ENCODE results near the gene PCDHGA8.

Gene PCDHGA8

GRCh38 chr5:141356133-141356532 lies 36.3 kb upstream of the PCDHGA8 start:
- TF ChIP-seq, protein P1, sequence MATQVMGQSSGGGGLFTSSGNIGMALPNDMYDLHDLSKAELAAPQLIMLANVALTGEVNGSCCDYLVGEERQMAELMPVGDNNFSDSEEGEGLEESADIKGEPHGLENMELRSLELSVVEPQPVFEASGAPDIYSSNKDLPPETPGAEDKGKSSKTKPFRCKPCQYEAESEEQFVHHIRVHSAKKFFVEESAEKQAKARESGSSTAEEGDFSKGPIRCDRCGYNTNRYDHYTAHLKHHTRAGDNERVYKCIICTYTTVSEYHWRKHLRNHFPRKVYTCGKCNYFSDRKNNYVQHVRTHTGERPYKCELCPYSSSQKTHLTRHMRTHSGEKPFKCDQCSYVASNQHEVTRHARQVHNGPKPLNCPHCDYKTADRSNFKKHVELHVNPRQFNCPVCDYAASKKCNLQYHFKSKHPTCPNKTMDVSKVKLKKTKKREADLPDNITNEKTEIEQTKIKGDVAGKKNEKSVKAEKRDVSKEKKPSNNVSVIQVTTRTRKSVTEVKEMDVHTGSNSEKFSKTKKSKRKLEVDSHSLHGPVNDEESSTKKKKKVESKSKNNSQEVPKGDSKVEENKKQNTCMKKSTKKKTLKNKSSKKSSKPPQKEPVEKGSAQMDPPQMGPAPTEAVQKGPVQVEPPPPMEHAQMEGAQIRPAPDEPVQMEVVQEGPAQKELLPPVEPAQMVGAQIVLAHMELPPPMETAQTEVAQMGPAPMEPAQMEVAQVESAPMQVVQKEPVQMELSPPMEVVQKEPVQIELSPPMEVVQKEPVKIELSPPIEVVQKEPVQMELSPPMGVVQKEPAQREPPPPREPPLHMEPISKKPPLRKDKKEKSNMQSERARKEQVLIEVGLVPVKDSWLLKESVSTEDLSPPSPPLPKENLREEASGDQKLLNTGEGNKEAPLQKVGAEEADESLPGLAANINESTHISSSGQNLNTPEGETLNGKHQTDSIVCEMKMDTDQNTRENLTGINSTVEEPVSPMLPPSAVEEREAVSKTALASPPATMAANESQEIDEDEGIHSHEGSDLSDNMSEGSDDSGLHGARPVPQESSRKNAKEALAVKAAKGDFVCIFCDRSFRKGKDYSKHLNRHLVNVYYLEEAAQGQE (IDR thresholded peaks at IDR 0.05; ENCODE audit: insufficient replicate concordance, low read depth): no peak
- TF ChIP-seq POLR2AphosphoS5 (IDR thresholded peaks at IDR 0.05; ENCODE audit: low read depth) (no peak), SPI1 (IDR thresholded peaks at IDR 0.05; ENCODE audit: borderline replicate concordance, low read depth) (no peak), GABPA (IDR thresholded peaks at IDR 0.05; ENCODE audit: low read depth) (no peak)
- TF ChIP-seq, protein P2, sequence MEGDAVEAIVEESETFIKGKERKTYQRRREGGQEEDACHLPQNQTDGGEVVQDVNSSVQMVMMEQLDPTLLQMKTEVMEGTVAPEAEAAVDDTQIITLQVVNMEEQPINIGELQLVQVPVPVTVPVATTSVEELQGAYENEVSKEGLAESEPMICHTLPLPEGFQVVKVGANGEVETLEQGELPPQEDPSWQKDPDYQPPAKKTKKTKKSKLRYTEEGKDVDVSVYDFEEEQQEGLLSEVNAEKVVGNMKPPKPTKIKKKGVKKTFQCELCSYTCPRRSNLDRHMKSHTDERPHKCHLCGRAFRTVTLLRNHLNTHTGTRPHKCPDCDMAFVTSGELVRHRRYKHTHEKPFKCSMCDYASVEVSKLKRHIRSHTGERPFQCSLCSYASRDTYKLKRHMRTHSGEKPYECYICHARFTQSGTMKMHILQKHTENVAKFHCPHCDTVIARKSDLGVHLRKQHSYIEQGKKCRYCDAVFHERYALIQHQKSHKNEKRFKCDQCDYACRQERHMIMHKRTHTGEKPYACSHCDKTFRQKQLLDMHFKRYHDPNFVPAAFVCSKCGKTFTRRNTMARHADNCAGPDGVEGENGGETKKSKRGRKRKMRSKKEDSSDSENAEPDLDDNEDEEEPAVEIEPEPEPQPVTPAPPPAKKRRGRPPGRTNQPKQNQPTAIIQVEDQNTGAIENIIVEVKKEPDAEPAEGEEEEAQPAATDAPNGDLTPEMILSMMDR (IDR thresholded peaks at IDR 0.05; ENCODE audit: insufficient read depth, low read length): no peak
- Histone ChIP-seq H3K27ac (replicated peaks) (no peak overlapping the region), H3K4me3 (replicated peaks; ENCODE audit: insufficient read depth, low read length) (no peak overlapping the region), H3K27me3 (ENCODE audit: insufficient read depth, poor library complexity, severe bottlenecking) (no peaks in the 10 kb centered on the region)
- no peak for DNase-seq (ENCODE audit: low read depth in 1 of 2, low spot score in 1 of 2)

GRCh38 chr5:141356950-141357349 lies 35.5 kb upstream of the PCDHGA8 start:
- DNase-seq (ENCODE audit: low read depth in 1 of 2, low spot score in 1 of 2): no peak
- no peaks in the 10 kb centered on the region for H3K27me3 ChIP-seq (ENCODE audit: insufficient read depth, poor library complexity, severe bottlenecking)
- TF ChIP-seq SPI1 (IDR thresholded peaks at IDR 0.05; ENCODE audit: borderline replicate concordance, low read depth): no peak
- TF ChIP-seq, protein P1 (IDR thresholded peaks at IDR 0.05; ENCODE audit: insufficient replicate concordance, low read depth): peak; percentile 55

GRCh38 chr5:141359790-141360426 lies 32.5 kb upstream of the PCDHGA8 start, which contains the start of gene PCDHGB2:
Gene PCDHGB2 (plus strand): TSS chr5:141359994. CDS start chr5:141360136, 142 bp downstream.
- Histone ChIP-seq H3K4me3 (replicated peaks; ENCODE audit: insufficient read depth, low read length) (no peak within 1 kb of the TSS), H3K27ac (replicated peaks) (no peak within 1 kb of the TSS), H3K27me3 (ENCODE audit: insufficient read depth, poor library complexity, severe bottlenecking) (no peaks in the 10 kb centered on the region)
- TF ChIP-seq, protein P1 (IDR thresholded peaks at IDR 0.05; ENCODE audit: insufficient replicate concordance, low read depth): no peak
- TF ChIP-seq GABPA (IDR thresholded peaks at IDR 0.05; ENCODE audit: low read depth): no peak
- no peak for TF ChIP-seq POLR2AphosphoS5 (IDR thresholded peaks at IDR 0.05; ENCODE audit: low read depth)
- no peak for TF ChIP-seq SPI1 (IDR thresholded peaks at IDR 0.05; ENCODE audit: borderline replicate concordance, low read depth)
- TF ChIP-seq, protein P2 (IDR thresholded peaks at IDR 0.05; ENCODE audit: insufficient read depth, low read length): no peak
- DNase-seq (ENCODE audit: low read depth in 1 of 2, low spot score in 1 of 2): no peak

More at GRCh38 chr5:141356950-141357349, 35.5 kb upstream of the PCDHGA8 start:
- no peak overlapping the region for H3K27ac ChIP-seq (replicated peaks)
- no peak overlapping the region for H3K4me3 ChIP-seq (replicated peaks; ENCODE audit: insufficient read depth, low read length)

All from HL-60 (cell line).